GM23248 (cell line): ENCODE measurements around the gene CYP27C1.
"Not testable (repeated sequence)": the region's sequence is repeated elsewhere in the genome, so short reads cannot be mapped to it uniquely, and the experiment has no call there.

ENCODE experiments used
- EZH2 ChIP-seq: fragments of 200-600 bp; sonication (generic); IDR thresholded peaks from 2 replicates; pipeline ENCODE4 v1.6.1; 2018; ENCODE audit warnings: antibody characterized with exemption, mild to moderate bottlenecking; ENCODE audit not compliant: insufficient read depth, poor library complexity, severe bottlenecking
- EZH2phosphoT487 ChIP-seq: fragments of 200-600 bp; sonication (generic); IDR thresholded peaks from 2 replicates; pipeline ENCODE4 v1.6.1; 2018; ENCODE audit warnings: antibody characterized with exemption, moderate library complexity, mild to moderate bottlenecking, low read depth; ENCODE audit not compliant: insufficient read depth

DNA sequence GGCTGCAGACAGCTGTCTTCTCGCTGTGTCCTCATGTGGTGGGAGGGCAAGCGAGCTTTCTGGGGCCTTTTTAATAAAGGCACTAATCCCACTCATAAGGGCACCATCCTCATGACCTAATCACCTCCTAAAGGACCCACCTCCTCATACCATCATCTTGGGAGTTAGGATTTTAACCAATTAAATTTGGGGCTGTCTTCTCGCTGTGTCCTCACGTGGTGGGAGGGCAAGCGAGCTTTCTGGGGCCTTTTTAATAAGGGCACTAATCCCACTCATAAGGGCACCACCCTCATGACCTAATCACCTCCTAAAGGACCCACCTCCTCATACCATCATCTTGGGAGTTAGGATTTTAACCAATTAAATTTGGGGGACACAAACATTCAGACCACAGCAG is 7.2 kb upstream of the CYP27C1 start:
- TF ChIP-seq EZH2, EZH2phosphoT487: not testable (repeated sequence)
